Heart left ventricle (tissue), 16 donors: ENCODE measurements around the gene CXorf38. TPM values are rescaled to one million over a fixed set of nuclear protein-coding genes. Genes with fewer than 3 reads are reported as not detected.
A peak's percentile ranks its signal among the peaks of the same experiment; 100 is the strongest.

ENCODE experiments used
- ATAC-seq, 4 donors: fragments of 200-7000 bp; cut with Tn5 transposase; one replicate each; pipeline ENCODE4 v1.9.1; 2020 to 2022; ENCODE audit warnings: moderate library complexity in 4 of 4, mild to moderate bottlenecking in 3 of 4, moderate number of reproducible peaks in 1 of 4
- DNase-seq, 5 donors: peaks; one replicate each; pipeline ENCODE4 v3.0.0-alpha.2; 2020
- H3K27ac ChIP-seq, 12 donors: fragments of 200-600 bp; sonication (generic) in 4 of 12; one replicate each; pipeline versions ENCODE4 v1.5.0 to v1.8.0; 2016 to 2022; ENCODE audit warnings: mild to moderate bottlenecking in 2 of 12
- H3K27me3 ChIP-seq, 9 donors: fragments of 200-600 bp; sonication (generic) in 2 of 9; one replicate each; pipeline versions ENCODE4 v1.5.1 to v1.8.0; 2016 to 2022; ENCODE audit warnings: mild to moderate bottlenecking in 3 of 9
- H3K36me3 ChIP-seq, 9 donors: fragments of 200-600 bp; sonication (generic) in 2 of 9; one replicate each; pipeline versions ENCODE4 v1.5.0 to v1.8.0; 2018 to 2022; ENCODE audit warnings: mild to moderate bottlenecking in 2 of 9
- H3K4me1 ChIP-seq, 12 donors: fragments of 200-600 bp; sonication (generic) in 4 of 12; one replicate each; pipeline versions ENCODE4 v1.5.0 to v1.8.0; 2016 to 2022; ENCODE audit warnings: mild to moderate bottlenecking in 3 of 12
- H3K4me3 ChIP-seq, 12 donors: fragments of 200-600 bp; sonication (generic) in 4 of 12; one replicate each; pipeline versions ENCODE4 v1.5.0 to v1.8.0; 2017 to 2022; ENCODE audit warnings: mild to moderate bottlenecking in 9 of 12, moderate library complexity in 4 of 12
- H3K9me3 ChIP-seq, 12 donors: fragments of 200-600 bp; sonication (generic) in 4 of 12; one replicate each; pipeline versions ENCODE4 v1.5.0 to v1.8.0; 2016 to 2022; ENCODE audit warnings: mild to moderate bottlenecking in 1 of 12
- CTCF ChIP-seq, 12 donors: fragments of 200-600 bp; sonication (generic) in 4 of 12; IDR thresholded peaks; one replicate each; pipeline versions ENCODE4 v1.5.0 to v1.8.0; 2018 to 2022; ENCODE audit warnings: antibody characterized with exemption in 12 of 12, mild to moderate bottlenecking in 5 of 12
- POLR2A ChIP-seq, 2 donors: fragments of 450-650 bp; IDR thresholded peaks; one replicate each; pipeline ENCODE4 v1.6.1; 2017; ENCODE audit warnings: antibody characterized with exemption in 2 of 2, mild to moderate bottlenecking in 2 of 2, moderate library complexity in 2 of 2
- WGBS, 4 donors: extraction: QIAGEN DNeasy Blood & Tissue Kit in 2 of 4; methylation state at CpG; one replicate each; pipeline versions ENCODE4 v1.1.5 to v1.1.7; 2013 to 2018; 5-methylcytosine and 5-hydroxymethylcytosine counted together
- intact Hi-C, 10 donors: fragments of 100-400 bp; cut with DNase I; formaldehyde crosslinking; loops; one replicate each; pipeline versions ENCODE4 v1.11.1 to v1.14.2; 2022
- polyA plus RNA-seq, 2 donors: library from polyadenylated mRNA; stranded (reverse); fragments of 200-250 nt; gene quantifications; one replicate each; pipeline ENCODE4 v1.2.3, GENCODE V29; 2013
- total RNA-seq, 9 donors: library from RNA; depleted of rRNA in 2 of 9; stranded (reverse); fragments of >200 nt in 2 of 9; fragmentation: NEBNext Ultra II Directional in 3 of 9; extraction: Animal tissue kit (Norgen Biotek cat#: 25700) in 3 of 9; gene quantifications; one replicate each; pipeline versions ENCODE4 v1.1.0 to v1.2.4, GENCODE V29; 2016 to 2023
- donor health status: ischemic (EF 13 %, LVEDD 7.1; RV severe dilation, severe dysfunction).
- donor health status: healthy with polysubstance abuse.
- donor health status: DM: no; HTN: yes; CAD: no.
- donor health status: DM: no; HTN: no; CAD: no.
- donor health status: ischemic (EF 25% LVEDD 6.9; RV normal size, moderate dysfunction).
- donor health status: ischemic (EF 25% LVEDD 5.7; RV mildly dilated, moderate dysfunction).
- donor health status: healthy.
- donor health status: DM: yes; HTN: yes; CAD: no.
- donor health status: ischemic (EF 35%, LVEDD 5.7; RV mildly dilated, moderate dysfunction).
- donor health status: nonischemic (EF 11% LVEDD 7.7; RV severe dilation, severe dysfunction).
- donor health status: DM: yes; HTN: yes; CAD: no.
- donor health status: PGD.
- donor health status: ischemic (EF 29% LVEDD 5.4; RV normal size, mild dysfunction).
- donor health status: nonischemic (EF 23%, LVEDD 6.1; RV moderate dilation, normal function).

The CXorf38 gene
- total and polyA plus RNA-seq, 11 donors, result 2.6 to 16.0 (median 5.4) TPM

DNA sequence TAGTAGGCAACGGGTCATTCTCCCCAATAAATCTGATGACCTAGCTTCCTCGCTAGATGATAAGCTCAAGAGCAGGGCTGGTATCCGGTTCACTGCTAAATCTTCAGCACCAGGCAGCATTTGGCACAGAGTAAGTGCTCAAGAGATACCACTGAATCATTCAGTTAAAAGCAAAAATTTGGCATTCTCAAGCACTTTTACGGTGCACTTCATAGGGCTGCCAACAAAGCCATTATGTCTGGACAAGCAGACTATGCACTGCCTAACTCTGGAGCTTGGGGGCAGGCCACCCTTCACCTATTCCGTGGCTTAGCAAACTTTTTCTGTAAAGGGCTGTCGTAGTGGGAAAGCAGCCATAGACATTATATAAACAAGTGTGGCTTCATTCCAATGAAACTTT lies 23.8 kb upstream of the CXorf38 start:
- TF ChIP-seq CTCF (IDR thresholded peaks at IDR 0.05) (peak in 4 of 12 donors; percentile 6 to 22 (median 12)), POLR2A (IDR thresholded peaks at IDR 0.05) (no peak)
- no peaks in the 10 kb centered on the region for H3K9me3 ChIP-seq
- DNase-seq (no peak), ATAC-seq (peak in 3 of 4 donors; percentile 58 to 68 (median 67))
- H3K27ac ChIP-seq, result no peak overlapping the region
- peaks cover 0 to 11% (median 0%) of the 10 kb centered on the region in 9 donors for H3K27me3 ChIP-seq
- H3K36me3 ChIP-seq, result peaks cover 0 to 95% (median 69%) of the 10 kb centered on the region in 9 donors
- no peak overlapping the region for H3K4me3 ChIP-seq
- 39 to 61% (median 48%) methylated on average over 6 of the region's 6 CpGs for WGBS, 4 donors
- intact Hi-C loops, result no loop called here
- peaks cover 0 to 9% (median 0%) of the 10 kb centered on the region in 12 donors for H3K4me1 ChIP-seq

- Histone ChIP-seq H3K4me1 (no peaks in the 10 kb centered on the region), H3K36me3 (peaks cover 0 to 97% (median 75%) of the 10 kb centered on the region in 9 donors), H3K27me3 (peaks cover 0 to 3% (median 0%) of the 10 kb centered on the region in 9 donors), H3K9me3 (no peaks in the 10 kb centered on the region), H3K27ac (no peak overlapping the region), H3K4me3 (no peak overlapping the region)
- ATAC-seq, result peak in 2 of 4 donors; percentile 55 to 56
- TF ChIP-seq CTCF (IDR thresholded peaks at IDR 0.05) (peak in 8 of 12 donors; percentile 6 to 42 (median 30)), POLR2A (IDR thresholded peaks at IDR 0.05) (no peak)
- 41 to 56% (median 51%) methylated on average over 6 of the region's 6 CpGs for WGBS, 4 donors
- peak in 2 of 5 donors; percentile 10 to 26 for DNase-seq
- intact Hi-C loops, result loop anchor here in 4 of 10 donors (5.0 to 10.0 kb wide), 3 partner anchors 51 to 131 kb away; no protein-coding TSS in a partner anchor
Observed at GRCh38 chrX:40663880-40664630, 16.7 kb upstream of the CXorf38 start.

DNA sequence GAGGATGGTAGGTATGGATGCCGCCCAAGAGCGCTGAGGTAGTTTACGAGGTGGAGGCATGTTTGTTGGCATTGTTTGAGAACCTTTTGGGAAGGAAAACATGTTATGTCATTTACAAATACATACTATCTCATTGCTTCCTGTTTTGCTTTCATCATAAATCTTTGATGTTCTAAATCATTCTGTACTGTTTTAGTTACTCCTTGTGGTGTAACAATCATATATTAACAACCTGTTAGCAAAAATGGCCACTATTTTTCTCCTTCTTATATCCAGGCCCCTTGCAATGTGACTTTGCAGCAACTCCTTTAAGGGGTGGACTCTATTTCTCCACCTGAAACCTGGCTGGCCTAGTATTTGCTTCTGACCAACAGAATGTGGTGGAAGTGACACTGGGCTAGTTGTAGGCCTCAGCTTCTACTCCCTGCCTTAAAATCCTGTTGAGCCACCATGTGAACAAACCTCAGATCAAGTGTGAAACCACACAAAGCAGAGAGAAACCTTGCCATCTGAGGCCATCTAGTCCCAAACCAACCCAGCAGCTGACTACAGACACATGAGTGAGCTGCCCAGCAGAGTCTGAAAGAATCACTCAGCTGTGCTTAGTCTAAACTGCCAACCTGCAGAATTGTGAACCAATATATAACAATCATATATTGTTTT lies 15.8 kb upstream of the CXorf38 start:
- Histone ChIP-seq H3K27ac (no peak overlapping the region), H3K36me3 (peaks cover 0 to 97% (median 73%) of the 10 kb centered on the region in 9 donors), H3K4me3 (no peak overlapping the region), H3K4me1 (no peaks in the 10 kb centered on the region), H3K9me3 (no peaks in the 10 kb centered on the region), H3K27me3 (peaks cover 0 to 6% (median 0%) of the 10 kb centered on the region in 9 donors)
- WGBS, 4 donors, result 88 to 97% (median 92%) methylated on average over 3 of the region's 3 CpGs
- DNase-seq (no peak), ATAC-seq (no peak)
- TF ChIP-seq CTCF (IDR thresholded peaks at IDR 0.05), result no peak
- TF ChIP-seq POLR2A (IDR thresholded peaks at IDR 0.05), result no peak
- intact Hi-C loops, result loop anchor here in 4 of 10 donors (5.0 to 10.0 kb wide), 3 partner anchors 52 to 132 kb away; no protein-coding TSS in a partner anchor

DNA sequence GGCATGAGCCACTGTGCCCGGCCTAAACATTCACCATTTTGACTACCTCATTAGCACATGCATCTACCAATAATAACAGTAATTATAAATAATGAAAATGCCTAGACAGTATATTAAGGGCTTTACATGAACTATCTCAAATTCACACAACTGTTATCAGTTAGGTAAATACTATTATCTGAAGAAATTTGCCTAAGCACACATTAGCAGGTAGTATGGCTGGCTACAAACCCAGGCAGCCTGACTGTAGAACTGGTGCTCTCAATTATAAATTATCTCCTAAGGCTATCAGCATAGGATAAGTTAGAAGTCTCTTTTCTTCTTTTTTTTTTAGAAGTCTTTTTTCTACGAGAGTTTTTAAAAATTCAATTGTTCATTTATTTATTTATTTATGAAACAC lies 14.1 kb upstream of the CXorf38 start:
- peaks cover 0 to 97% (median 75%) of the 10 kb centered on the region in 9 donors for H3K36me3 ChIP-seq
- ATAC-seq (no peak), DNase-seq (no peak)
- H3K27me3 ChIP-seq, result peaks cover 0 to 11% (median 0%) of the 10 kb centered on the region in 9 donors
- no peak overlapping the region for H3K27ac ChIP-seq
- intact Hi-C loops, result loop anchor here in 4 of 10 donors (5.0 to 10.0 kb wide), 3 partner anchors 53 to 133 kb away; no protein-coding TSS in a partner anchor
- 78 to 93% (median 88%) methylated on average over 2 of the region's 2 CpGs for WGBS, 4 donors
- H3K4me3 ChIP-seq, result no peak overlapping the region
- no peaks in the 10 kb centered on the region for H3K9me3 ChIP-seq
- TF ChIP-seq POLR2A (IDR thresholded peaks at IDR 0.05) (no peak), CTCF (IDR thresholded peaks at IDR 0.05) (no peak)
- H3K4me1 ChIP-seq, result no peaks in the 10 kb centered on the region
